ENCODE data around the gene CNP.
"Not testable (repeated sequence)": the region's sequence is repeated elsewhere in the genome, so short reads cannot be mapped to it uniquely, and the experiment has no call there.

- not testable (repeated sequence) for TF ChIP-seq POLR2A (IDR thresholded peaks at IDR 0.05; ENCODE audit: extremely low read depth, insufficient read length); CTCF (IDR thresholded peaks at IDR 0.05; ENCODE audit: low read depth, low read length)
Observed at GRCh38 chr17:41931715-41932114, 34.9 kb upstream of the CNP start.
